Stimulated activated CD8-positive, alpha-beta memory T cell treated with anti-CD3 and anti-CD28 coated beads, Interleukin-4, amount 100 ng/mL, for 4 hours (primary cell): Measurements from ENCODE around the gene HEPACAM2.

Source experiments
- DNase-seq, 2 donors: peaks; one replicate each; pipeline ENCODE4 v3.0.0-alpha.2; 2020; ENCODE audit warnings: low read depth in 2 of 2, low spot score in 1 of 2

Gene HEPACAM2

DNA sequence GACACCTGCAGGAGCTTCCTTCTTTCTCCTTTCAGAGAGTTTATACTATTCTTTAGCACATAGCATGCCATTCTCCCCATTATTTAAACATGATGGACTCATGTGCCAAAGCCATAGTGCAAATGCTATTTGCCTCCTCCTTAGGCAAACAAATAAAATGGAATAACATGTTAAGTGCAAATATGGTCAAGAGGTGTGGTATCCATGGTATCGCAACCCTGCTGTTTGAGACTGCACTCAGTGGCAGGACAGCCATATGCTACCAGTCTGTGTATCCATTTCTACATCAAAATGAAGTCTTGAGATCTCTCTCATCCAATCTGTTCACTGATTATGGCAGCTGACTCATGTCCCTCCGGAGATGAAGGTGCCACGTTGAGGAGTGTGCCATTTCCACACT lies 22.8 kb downstream of the HEPACAM2 start:
- no peak for DNase-seq

- no peak for DNase-seq
Observed at GRCh38 chr7:93202594-93203250, 23.5 kb downstream of the HEPACAM2 start.

DNA sequence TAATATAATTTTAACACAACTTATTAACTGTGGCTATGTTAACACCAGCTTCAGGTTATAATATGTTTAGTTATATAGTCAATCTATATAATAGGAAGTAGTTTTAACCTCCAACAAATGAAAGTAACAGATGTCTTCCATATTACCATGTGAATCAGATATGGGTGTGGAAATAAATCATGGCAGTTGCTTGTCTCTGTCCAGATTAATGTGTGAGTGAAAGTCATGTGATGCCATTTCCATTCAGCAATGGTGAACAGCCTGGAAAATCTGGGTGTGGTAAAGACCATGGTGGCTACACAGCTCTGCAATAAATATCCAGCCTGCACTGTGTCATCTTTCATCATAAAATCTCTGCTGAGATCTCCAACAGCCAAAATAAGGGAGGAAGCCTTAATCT lies 27.8 kb downstream of the HEPACAM2 start:
- DNase-seq: no peak

- DNase-seq: no peak
Observed at GRCh38 chr7:93196336-93196735, 29.9 kb downstream of the HEPACAM2 start.

DNA sequence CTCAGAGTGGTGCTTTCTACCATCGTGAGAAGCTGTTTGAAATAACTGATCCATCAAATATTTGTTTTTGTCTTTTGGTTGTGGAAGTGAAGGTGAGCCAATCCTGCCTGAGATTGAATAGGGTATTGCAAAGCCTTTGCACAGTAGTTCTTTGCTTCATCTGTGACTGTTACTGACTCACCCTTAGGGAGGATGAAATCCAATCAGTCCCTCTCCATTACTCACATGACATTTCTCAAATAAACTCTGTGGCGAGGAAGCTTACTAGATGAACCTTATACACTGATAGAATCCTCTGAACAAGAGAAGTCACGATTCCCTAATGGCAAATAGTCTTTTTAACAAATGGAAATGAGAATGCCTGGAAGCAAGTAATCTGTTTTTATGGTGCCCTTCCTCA lies 31.9 kb downstream of the HEPACAM2 start:
- no peak for DNase-seq

DNA sequence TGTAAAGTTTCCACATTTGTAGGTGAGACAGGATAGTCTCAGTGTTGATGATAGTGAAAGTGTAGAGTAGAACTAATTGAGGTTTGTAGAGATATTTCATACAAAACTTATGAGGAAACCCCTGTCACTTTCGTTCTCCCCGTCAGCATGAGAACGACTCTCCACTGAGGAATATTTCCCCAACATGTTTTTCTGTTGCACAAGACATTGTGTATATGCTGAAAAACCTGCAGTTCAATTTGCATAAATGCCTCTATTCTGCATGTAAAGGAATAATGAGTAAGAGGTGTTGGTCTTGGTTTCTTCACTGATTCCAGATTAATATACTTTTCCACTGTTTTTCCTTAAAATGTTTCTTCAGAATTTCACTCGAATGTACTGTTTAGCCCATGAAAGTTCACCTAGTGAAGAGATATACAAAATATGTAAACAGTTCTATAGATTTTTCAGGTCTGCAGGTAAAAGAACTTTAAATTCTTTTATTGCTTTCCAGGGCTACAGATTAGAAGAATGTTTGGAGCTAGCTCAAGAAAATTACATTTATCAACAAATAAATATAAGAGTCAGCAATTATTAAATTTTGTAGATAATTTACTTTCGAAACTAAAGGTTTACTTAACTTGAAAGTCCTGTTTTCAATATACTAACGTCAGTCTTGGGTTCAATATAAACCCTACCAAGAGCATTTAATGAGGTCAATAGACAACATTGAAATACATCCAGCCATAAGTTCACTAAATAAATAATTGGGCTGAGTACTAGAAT lies 37.2 kb downstream of the HEPACAM2 start:
- no peak for DNase-seq

DNA sequence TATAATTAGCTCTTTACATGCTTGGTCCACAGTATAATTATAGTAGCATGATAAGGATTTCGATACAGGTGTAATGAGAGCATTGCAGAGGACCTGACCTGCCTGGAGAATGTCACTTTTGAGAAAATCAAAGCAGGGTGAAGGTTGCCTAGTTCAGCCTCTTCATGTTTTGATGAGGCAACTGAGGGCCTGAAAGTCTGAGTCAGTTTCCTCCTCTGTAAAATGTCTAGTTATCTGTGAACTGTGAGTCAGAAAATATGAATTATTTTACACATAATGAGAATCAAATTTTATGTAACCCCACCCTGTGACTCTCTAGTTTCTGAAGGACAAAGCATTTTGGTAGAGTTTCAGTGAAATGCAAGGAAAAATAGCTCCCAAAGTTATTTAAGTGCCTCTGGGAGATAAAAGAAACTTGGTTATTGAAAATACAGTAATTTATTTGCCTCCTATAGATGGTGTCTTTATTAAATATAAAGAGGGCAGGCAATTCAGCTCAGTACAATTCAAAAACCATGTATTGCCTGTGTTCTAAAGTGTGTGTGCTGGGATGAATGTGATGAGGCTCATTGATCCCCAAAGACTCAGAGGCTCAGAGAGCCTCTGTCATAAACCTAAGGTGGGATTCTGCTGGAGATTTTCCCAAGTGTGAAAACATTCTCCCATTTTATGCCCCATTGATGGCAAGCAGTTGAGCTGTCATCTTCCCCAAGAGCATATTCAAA lies 40.8 kb downstream of the HEPACAM2 start:
- no peak for DNase-seq

- DNase-seq: no peak
Observed at GRCh38 chr7:93179173-93179572, 47.1 kb downstream of the HEPACAM2 start.

DNA sequence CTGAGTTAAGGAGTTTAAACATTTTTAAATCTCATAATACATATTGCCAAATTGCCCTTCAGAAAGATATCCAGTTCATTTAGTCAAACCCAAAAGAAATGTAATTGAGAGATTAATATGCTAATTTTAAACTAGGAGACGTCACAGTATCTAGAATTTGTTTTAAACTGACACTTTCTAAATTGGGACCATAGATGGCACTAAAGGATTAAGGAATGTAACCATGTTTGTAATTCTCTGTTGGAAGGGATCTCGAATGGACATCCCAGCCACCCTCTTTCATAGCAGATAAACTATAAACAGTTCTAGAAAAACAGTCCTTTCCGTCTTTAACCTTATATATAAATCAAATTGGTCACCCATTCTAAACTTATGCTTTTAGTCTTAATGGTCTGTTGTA lies 48.1 kb downstream of the HEPACAM2 start:
- DNase-seq: no peak

GRCh38 chr7:93176992-93177580 lies 49.2 kb downstream of the HEPACAM2 start:
- no peak for DNase-seq

GRCh38 chr7:93175219-93175618 lies 51.0 kb downstream of the HEPACAM2 start:
- DNase-seq: no peak

DNA sequence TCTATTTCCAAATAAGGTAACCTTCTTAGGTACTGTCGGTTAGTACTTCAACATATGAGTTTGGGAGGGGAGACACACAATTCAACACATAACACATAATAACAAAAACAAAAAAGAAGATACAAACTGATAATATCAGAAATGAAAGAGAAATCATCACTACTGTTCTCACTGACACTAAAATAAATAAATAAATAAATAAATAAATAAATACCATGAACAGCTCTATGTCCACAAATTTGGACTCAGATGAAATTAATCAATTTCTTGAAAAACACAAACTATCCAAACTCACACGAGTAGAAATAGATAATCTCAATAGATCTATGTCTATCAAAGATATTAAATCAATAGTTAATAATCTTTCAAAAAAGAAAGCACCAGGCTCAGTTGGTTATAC lies 53.6 kb downstream of the HEPACAM2 start:
- no peak for DNase-seq

GRCh38 chr7:93171606-93172226 lies 54.6 kb downstream of the HEPACAM2 start:
- DNase-seq: no peak

- no peak for DNase-seq
Observed at GRCh38 chr7:93165447-93165846, 60.8 kb downstream of the HEPACAM2 start.

- DNase-seq: no peak
Observed at GRCh38 chr7:93164766-93165165, 61.5 kb downstream of the HEPACAM2 start.

GRCh38 chr7:93161181-93161762 lies 65.0 kb downstream of the HEPACAM2 start:
- DNase-seq: no peak

- DNase-seq: no peak
Observed at GRCh38 chr7:93160410-93160809, 65.9 kb downstream of the HEPACAM2 start.

- no peak for DNase-seq
Observed at GRCh38 chr7:93159490-93159889, 66.8 kb downstream of the HEPACAM2 start.

GRCh38 chr7:93156884-93157283 lies 69.4 kb downstream of the HEPACAM2 start:
- DNase-seq: no peak

DNA sequence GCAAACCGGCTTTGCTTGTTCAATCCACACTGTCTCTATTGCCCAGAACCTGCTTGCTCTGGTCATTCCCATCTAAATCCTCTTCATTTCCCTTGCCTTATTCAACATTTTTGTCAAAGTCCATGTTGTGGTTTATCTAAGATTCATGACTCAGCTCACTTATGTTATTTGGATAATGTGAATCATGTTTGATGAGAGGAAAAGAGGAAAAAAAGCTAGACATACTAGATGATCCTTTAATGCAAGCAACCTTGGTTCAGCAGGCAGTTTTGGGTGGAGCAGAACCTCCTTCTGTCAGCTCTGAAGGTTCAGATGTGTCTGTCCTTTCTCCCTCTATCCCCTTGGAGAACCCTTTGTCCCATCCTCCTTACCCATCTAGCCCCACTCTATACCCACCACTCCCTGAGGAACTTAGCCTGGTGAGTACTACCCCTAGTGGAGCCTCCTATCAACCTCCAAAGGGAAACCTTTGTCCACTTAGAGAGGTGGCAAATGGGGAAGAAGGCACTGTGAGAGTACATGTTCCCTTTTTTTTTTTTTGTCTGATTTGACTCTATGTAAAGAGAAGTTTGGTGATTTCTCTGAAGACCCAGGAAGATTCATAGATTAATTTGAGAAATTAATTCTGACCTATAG lies 76.0 kb downstream of the HEPACAM2 start:
- DNase-seq: no peak

GRCh38 chr7:93148727-93149126 lies 77.5 kb downstream of the HEPACAM2 start:
- DNase-seq: no peak
